Lung (tissue), 12 donors: ENCODE measurements around the gene SSH2. TPM values are rescaled to one million over a fixed set of nuclear protein-coding genes. Genes with fewer than 3 reads are reported as not detected.

ENCODE experiments used
- ATAC-seq: fragments of 200-7000 bp; cut with Tn5 transposase; one replicate; pipeline ENCODE4 v1.9.1; 2020; ENCODE audit warnings: moderate number of reproducible peaks; ENCODE audit not compliant: insufficient read depth, low FRiP score
- DNase-seq, 3 donors: peaks; one replicate each; pipeline ENCODE4 v3.0.0-alpha.2; 2013 to 2017
- H3K27ac ChIP-seq, 2 donors: one replicate each; pipeline ENCODE4 v1.5.1; 2013; ENCODE audit warnings: mild to moderate bottlenecking in 2 of 2, moderate library complexity in 2 of 2, control low read depth in 1 of 2, inconsistent platforms in 1 of 2, low read depth in 1 of 2, low read length in 1 of 2
- H3K27me3 ChIP-seq, 3 donors: one replicate each; pipeline ENCODE4 v1.5.1; 2013; ENCODE audit warnings: low read length in 2 of 3; ENCODE audit not compliant: control insufficient read depth in 3 of 3, insufficient read depth in 3 of 3
- H3K36me3 ChIP-seq, 4 donors: one replicate each; pipeline ENCODE4 v1.5.1; 2013; ENCODE audit warnings: low read length in 4 of 4, mild to moderate bottlenecking in 1 of 4, moderate library complexity in 1 of 4; ENCODE audit not compliant: control insufficient read depth in 4 of 4, insufficient read depth in 4 of 4
- H3K4me1 ChIP-seq, 5 donors: one replicate each; pipeline ENCODE4 v1.5.1; 2013; ENCODE audit warnings: low read length in 5 of 5, mild to moderate bottlenecking in 2 of 5, moderate library complexity in 1 of 5; ENCODE audit not compliant: control insufficient read depth in 5 of 5, insufficient read depth in 5 of 5
- H3K4me3 ChIP-seq: one replicate; pipeline ENCODE4 v1.5.1; 2013; ENCODE audit warnings: mild to moderate bottlenecking, control low read depth, moderate library complexity
- H3K9ac ChIP-seq, 2 donors: one replicate each; pipeline ENCODE4 v1.5.1; 2013; ENCODE audit warnings: low read length in 2 of 2, control low read depth in 1 of 2; ENCODE audit not compliant: insufficient read depth in 1 of 2
- H3K9me3 ChIP-seq, 4 donors: one replicate each; pipeline ENCODE4 v1.5.1; 2013; ENCODE audit warnings: low read length in 3 of 4, mild to moderate bottlenecking in 1 of 4, moderate library complexity in 1 of 4; ENCODE audit not compliant: control insufficient read depth in 4 of 4, insufficient read depth in 3 of 4
- CTCF ChIP-seq: IDR thresholded peaks from 2 replicates; pipeline ENCODE4 v1.5.1; 2012; ENCODE audit warnings: mild to moderate bottlenecking; ENCODE audit errors: control extremely low read depth, extremely low read depth
- WGBS, 2 donors: extraction: QIAGEN DNeasy Blood & Tissue Kit; methylation state at CpG; one replicate each; pipeline ENCODE4 v1.1.7; 2013; 5-methylcytosine and 5-hydroxymethylcytosine counted together
- polyA plus RNA-seq, 2 donors: library from polyadenylated mRNA; stranded (reverse); fragments of 200-250 nt; gene quantifications; one replicate each; pipeline ENCODE4 v1.2.1, GENCODE V29; 2013
- total RNA-seq, 2 donors: library from RNA; depleted of rRNA in 1 of 2; stranded (reverse); fragments of >200 nt in 1 of 2; gene quantifications; one replicate each; pipeline ENCODE4 v1.2.1, GENCODE V29; 2014 to 2021
- donor health status: control.
- donor health status: control.
- donor health status: Bipolar disorder and iron deficiency.
- donor health status: healthy.
- donor health status: DM: yes; HTN: yes; CAD: no.

Gene SSH2
- total and polyA plus RNA-seq, 4 donors, result 23.4 to 69.4 (median 41.1) TPM

- no peaks in the 10 kb centered on the region for H3K27me3 ChIP-seq
- DNase-seq (peak in 1 of 3 donors; percentile 30), ATAC-seq (no peak)
- H3K9ac ChIP-seq, result no peak overlapping the region
- WGBS, 2 donors, result 23 to 29% methylated on average over 8 of the region's 8 CpGs
- peak overlapping the region; percentile 80 for H3K4me3 ChIP-seq
- H3K36me3 ChIP-seq, result peaks cover 0 to 5% (median under 1%) of the 10 kb centered on the region in 4 donors
- no peak for TF ChIP-seq CTCF
- peak overlapping the region; percentile 2 to 92 for H3K27ac ChIP-seq
- H3K4me1 ChIP-seq, result peaks cover 7 to 70% (median 36%) of the 10 kb centered on the region in 5 donors
- H3K9me3 ChIP-seq, result peaks cover 0 to 3% (median 0%) of the 10 kb centered on the region in 4 donors
These were observed 341.9 kb downstream of the SSH2 start for GRCh38 chr17:29588017-29588561.

GRCh38 chr17:29587591-29587990 is 342.4 kb downstream of the SSH2 start:
- H3K4me3 ChIP-seq, result no peak overlapping the region
- peaks cover 7 to 67% (median 34%) of the 10 kb centered on the region in 5 donors for H3K4me1 ChIP-seq
- peaks cover 0 to 3% (median 0%) of the 10 kb centered on the region in 4 donors for H3K9me3 ChIP-seq
- H3K36me3 ChIP-seq, result peaks cover 0 to 8% (median 3%) of the 10 kb centered on the region in 4 donors
- no peak overlapping the region for H3K9ac ChIP-seq
- ATAC-seq (no peak), DNase-seq (no peak)
- H3K27ac ChIP-seq, result peak overlapping the region; percentile 2 to 92
- WGBS, 2 donors, result 74 to 86% methylated on average over 6 of the region's 6 CpGs
- no peak for TF ChIP-seq CTCF
- H3K27me3 ChIP-seq, result no peaks in the 10 kb centered on the region

- Histone ChIP-seq H3K27me3 (no peaks in the 10 kb centered on the region), H3K9me3 (peaks cover 0 to 3% (median 0%) of the 10 kb centered on the region in 4 donors), H3K36me3 (peaks cover 0 to 13% (median 6%) of the 10 kb centered on the region in 4 donors), H3K4me1 (peaks cover 4 to 60% (median 35%) of the 10 kb centered on the region in 5 donors), H3K27ac (peak overlapping the region; percentile 11 to 92), H3K9ac (no peak overlapping the region), H3K4me3 (no peak overlapping the region)
- ATAC-seq (no peak), DNase-seq (no peak)
- no peak for TF ChIP-seq CTCF
- WGBS, 2 donors, result 57 to 61% methylated on average over 8 to 9 of the region's 9 CpGs
These were observed 343.2 kb downstream of the SSH2 start for GRCh38 chr17:29586676-29587469.
